NCI-H446 treated with DMSO at 0.1 percent for 48 hours (cell line): Measurements from ENCODE around the gene JMJD6.
A peak's percentile ranks its signal among the peaks of the same experiment; 100 is the strongest.
"Not testable (repeated sequence)": the region's sequence is repeated elsewhere in the genome, so short reads cannot be mapped to it uniquely, and the experiment has no call there.

Experiments used
- DNase-seq: peaks from one replicate; lab custom pipeline; 2025; lab: John Stamatoyannopoulos, UW

The JMJD6 gene

DNA sequence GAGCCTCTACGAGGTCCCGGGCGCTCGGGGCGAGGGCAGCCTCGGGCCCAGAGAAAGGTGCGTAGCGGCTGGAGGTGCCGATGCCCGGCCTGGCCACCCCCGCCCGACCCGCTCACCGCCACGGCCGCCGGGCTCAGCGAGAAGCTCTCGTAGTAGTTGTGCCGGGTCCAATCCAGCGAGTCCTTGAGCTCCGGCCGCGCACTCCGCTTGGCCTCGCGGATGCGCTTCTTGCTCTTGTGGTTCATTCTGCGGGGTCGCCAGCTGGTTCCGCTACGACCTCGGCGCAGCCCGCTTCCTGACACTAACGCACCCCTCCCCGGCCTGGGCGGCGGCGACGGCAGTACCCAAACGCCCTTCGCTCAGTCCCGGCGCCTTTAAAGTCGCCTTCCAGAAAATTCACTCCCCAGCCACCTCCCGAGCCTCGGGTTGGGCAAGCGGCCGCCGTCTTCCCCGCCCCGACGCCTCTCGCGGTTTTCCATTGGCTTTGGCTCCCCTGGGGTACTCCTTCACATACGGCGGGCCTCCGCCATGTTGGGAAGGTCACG lies at the start of gene JMJD6:
TSS of gene JMJD6 (minus strand) at position 376 of the 545 bp plus-strand sequence. CDS start at position 245, 131 bp downstream.
- DNase-seq = peak; percentile 97

DNA sequence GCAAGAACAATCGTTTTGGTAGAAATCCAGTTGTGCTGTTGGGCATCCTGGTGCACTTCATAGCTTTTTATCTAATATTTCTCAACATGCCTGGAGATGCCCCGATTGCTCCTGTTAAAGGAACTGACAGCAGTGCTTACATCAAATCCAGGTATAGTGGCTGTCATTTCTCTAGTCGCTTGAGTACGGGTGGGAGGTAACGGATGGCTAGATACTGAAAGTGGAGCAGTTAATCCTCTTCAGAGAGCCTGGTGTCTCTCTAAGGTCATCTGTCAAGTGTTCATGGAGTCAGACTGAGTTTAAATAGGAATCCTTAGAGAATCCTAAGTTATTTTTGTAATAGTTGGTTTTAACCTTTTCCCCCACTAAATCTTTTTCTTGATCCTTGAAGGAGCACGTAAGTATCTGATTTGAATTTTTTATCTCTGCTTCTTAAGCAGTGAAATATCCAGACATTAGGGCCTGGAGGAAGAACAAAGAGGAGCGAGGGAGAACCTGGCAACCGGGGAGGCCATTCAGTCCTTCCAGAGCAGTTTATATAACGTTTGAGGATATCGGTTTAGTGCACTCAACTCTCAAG lies 48.7 kb upstream of the JMJD6 start:
- no peak for DNase-seq

DNA sequence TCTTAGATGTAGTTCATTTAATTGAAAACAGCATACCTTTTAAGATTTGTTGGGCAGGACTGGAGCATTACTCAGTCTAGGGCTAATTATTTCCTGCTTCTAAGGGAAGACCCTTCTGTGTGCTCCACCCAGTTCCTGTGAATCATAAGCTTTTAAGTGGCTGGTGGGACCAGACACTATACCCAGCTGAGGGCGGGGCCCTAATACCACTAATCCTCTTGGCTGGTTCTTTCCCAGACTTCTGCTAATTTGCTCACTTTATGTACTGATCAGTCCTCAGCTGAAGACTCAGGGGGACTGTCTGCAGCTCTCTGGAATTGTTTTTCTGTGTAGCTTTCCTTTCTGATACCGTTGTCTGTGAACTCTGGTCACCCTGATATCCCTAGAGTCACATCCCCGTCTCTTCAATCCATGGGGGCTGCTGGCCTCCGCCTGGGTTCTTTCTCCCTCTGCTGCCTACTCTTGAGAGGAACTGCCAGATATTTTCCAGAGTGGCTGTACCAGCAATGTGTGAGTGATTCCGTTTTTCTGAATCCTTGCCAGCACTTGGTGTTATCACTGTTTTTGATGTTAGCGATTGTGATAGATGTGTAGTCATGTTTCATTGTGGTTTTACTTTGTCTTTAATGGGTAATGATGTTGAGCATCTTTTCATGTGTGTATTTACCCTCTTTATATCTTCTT lies 46.6 kb upstream of the JMJD6 start:
- no peak for DNase-seq

DNA sequence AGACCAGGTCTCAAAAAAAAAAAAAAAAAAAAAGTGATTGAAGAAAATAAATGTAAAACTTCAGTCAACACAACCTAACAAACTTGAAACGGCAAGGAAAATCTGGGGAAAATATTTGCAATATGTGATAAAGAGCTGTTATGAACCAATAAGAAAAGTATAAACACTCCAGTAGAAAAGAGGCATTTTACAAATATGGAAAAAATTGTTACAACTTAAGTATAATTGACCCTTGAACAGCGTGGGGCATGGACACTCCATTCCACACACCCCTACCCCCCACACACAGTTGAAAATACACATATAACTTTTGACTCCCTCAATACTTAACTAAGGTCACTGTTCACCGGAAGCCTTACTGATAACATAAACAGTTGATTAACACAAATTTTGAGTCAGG lies 32.2 kb upstream of the JMJD6 start:
- DNase-seq = no peak

DNA sequence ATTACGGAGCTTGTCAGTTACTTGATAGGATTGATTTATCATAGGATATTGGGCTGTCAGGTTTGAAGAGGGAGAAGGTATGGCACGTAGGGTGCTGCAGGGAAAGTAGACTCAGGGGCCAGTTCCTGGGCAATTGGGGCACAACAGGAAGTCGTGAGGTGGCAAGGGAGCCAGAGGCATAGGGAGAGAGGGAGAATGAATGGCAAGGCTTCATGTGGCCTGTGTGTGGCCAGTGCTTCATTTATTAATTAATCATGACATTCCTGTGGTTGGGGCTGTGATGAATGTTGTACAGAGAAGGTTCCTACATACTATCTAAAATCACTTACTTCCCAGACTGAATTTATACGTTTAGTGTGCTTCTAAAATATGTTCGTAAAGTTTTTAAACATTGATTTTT lies 30.9 kb upstream of the JMJD6 start:
- DNase-seq = no peak

DNA sequence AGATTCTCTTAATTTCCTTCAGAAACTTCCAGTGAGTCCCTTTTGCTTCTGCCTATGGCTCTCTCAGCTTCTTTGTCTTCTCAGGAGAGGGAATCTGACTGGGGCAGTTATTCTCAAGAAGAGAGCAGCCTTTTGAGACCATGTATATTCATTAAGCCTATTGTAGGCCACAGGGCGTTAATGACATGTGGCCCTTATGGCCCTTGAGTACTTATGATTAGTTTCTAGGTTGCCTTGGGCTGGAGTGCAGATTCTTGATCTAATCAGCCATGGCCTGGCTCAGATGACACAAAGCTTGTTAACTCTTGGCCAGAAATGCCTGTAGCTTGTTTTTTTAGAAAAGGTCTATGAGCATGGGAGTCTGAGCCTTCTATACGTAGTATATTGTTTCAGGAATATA lies 28.9 kb upstream of the JMJD6 start:
- DNase-seq = no peak

DNA sequence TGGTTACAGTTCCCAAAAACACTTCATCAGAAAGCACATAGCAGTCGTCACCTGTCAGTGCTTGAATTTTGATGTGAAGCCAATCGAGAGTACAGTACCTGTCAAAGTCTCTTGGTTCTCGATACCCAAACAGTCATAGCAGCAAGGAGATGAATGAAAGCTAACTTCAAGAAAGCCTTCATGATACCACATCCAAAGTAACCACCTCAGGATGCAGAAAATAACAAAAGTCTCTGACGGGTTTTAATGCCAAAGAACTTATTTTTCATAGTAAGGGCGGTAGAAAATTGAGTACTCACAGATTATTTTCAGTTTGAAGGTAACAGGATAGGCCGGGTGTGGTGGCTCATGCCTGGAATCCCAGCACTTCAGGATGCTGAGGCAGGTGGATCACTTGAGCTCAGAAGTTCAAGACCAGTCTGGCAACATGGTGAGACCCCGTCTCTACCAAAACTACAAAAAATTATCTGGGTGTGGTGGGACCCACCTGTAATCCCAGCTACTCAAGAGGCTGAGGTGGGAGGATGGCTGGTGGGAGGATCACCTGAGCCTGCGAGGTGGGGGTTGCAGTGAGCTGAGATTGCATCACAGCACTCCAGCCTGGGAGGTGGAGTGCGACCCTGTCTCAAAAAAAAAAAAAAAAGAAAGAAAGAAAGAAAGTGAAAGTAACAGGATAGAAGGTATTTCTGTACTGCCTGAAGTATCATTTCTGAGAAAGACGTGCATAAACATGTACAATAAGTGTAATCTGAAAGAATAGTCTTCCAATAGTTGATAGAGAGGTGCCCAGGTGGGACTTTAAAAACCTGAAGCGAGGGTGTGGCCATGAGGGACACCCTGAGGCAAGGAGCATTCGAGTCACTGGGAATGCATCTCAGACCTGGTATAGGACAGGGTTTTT lies 26.9 kb upstream of the JMJD6 start:
- DNase-seq = no peak

DNA sequence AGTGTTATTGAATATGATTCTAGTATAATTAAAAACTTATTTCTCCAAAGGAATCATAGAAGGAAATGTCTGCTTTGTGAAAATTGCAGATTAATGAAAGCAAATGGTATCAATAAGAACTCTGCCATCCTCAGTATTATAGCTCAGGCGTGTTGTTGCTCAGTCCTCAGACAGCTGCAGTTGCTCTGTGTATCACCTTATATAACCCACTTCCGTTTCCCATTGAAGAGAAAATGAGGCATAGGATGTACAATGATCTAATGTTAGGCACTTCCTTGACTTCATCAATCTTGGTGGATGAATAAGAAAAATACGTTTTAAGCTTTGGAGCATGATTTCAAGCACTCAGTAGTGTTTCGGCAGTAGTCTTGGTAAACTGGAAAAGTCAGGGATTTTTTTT lies 25.6 kb upstream of the JMJD6 start:
- no peak for DNase-seq

DNA sequence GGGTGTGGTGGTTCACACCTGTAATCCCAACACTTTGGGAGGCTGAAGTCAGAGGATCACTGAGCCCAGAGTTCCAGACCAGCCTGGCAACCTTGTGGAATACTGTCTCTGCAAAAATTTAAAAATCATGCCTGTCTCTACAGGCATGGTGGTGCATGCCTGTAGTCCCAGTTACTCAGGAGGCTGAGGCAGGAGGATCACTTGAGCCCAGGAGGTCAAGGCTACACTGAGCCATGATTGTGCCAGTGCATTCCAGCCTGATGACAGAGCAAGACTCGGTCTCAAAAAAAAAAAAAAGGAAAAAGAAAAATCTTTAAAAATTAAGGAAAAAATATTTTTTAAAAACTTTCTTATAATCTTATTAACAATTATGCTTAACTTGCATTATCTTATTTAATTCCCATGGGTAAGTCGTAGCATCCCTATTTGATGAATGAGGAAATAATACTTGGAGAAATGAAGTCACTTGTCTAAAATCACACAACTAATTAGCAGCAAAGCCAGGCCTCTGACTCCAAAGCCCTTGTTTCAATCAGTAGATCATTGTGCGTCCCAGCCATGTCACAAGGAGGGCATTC lies 25.1 kb upstream of the JMJD6 start:
- no peak for DNase-seq

DNA sequence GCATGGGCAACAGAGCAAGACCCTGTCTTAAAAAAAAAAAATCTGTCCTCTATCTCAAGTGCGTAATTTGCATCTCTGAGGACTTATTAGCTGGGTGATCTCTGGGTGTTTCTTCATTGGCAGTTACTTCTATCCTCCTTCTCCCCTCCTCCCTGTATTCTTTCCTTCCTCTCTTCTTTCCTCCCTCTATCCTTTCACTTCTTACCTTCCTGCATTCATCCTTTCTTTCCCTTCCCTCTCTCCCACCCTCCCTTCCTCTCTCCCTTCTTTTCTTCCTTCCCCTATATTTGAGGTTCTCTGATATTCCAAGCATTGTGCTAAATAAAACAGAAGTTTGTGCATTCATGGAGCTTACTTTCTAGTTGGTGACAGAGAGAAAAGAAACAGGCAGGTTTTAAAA lies 22.3 kb upstream of the JMJD6 start:
- no peak for DNase-seq

DNA sequence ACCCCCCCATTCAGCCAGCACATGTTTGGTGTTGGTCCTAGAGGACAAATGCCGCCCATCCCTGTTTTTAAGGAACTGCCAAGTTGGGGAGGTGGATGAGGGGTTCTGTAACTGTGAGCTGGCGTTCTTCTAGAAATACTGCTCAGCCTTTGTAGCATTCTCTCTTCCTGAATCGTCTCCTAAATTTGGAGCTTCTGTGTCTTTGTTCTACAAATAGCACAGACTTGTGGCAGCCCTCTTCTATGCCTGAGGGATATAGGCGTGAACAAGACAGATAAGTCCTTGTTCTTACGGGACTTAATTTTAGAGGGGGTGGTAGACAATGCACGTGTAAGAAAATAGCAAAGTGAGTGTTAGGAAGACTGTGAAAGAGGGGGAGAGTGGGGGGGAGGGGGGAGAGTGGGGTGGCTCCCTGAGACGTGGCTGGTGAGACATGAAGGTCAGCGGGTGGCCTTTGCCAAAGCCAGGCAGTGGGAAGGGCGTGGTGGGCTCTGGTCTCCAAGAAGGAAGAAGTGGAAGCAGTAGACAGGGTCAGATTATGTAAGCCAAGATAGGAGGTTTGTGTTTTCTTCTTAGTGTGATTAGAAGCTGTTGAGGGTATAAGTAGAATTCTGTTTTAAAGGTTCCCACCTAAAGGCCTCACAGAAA lies 21.4 kb upstream of the JMJD6 start:
- no peak for DNase-seq

DNA sequence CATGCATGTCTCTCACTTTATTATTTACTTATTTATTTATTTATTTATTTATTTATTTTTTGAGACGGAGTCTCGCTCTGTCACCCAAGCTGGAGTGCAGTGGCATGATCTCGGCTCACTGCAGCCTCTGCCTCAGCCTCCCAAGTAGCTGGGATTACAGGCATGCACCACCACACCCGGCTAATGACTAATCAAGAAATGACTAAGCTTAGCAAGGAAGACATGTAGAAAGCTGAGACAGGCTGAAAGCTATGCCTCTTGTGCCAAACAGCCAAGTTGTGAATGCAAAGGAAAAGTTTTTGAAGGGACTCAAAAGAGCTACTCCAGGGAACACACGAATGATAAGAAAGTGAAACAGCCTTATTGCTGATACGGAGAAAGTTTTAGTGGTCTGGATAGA lies 19.4 kb upstream of the JMJD6 start:
- DNase-seq = not testable (repeated sequence)

DNA sequence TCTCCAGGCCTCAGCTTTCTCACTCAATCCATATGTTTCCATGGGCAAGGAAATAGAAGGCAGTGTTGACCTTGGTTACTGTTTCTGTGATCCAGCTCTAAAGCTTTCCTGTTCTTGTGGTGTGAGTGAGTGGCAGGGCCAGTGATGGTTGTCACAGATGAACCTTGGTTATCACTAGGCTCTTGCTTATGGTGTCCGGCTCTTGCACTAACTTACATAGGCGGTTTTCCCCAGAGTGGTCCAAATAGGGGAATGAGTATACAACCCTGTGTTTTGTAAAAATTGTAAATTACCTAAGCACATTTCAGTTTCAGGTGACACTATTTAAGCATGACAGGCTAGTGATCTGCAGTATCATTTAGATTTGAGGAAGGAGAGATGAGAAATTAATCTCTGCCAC lies 18.3 kb upstream of the JMJD6 start:
- no peak for DNase-seq

DNA sequence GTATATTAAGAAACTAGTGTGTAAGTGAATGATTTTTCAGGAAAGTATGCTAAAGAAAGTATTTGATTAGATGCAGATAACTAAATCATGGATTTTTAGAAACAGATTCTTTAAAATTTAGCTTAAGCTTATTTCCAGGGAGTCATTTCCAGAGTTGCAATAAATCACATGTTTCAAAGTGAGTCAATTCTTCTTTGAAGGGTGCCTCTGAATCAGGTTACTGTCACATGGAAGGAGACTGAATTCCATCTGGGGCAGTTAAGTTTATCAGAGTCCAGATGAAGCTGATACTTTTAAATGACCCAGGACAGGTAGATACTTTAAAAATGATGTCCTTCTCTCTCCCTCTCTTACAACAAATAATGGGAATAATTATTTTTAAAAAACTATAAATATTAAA lies 16.6 kb upstream of the JMJD6 start:
- DNase-seq = no peak

DNA sequence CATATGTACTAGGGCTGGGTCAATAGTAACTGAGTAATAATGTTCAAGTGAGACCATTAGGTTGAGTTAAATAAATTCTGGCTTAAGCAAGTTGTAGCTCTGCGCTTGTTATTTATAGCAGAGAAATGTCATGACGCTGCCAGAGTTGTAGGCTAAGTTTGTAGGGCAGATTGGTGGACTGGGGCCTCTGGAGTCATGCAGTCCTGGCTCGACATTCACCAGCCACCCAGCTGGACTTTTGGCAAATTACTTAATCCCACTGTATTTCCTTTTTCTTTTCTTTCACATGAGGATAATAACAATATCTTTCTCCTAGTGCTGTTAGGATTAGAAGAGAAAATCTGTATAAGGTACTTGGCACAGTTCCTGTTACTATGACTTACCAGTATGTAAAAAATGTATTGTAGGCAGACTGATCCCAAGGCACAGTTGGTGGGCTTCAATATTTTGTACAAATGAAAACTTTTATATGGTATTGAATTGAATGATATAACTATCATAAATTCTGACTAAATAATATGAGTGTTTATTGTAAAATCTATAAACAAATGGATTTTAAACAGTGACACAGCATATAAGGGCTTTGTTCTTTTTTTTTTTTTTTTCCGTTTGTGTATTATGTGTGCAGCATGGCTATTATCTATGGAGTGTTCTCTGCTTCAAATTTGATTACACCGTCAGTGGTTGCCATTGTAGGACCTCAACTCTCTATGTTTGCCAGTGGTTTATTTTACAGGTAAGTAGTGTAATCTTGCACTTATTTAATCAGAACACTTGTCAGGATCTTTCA lies 14.1 kb upstream of the JMJD6 start:
- peak; percentile 45 for DNase-seq

DNA sequence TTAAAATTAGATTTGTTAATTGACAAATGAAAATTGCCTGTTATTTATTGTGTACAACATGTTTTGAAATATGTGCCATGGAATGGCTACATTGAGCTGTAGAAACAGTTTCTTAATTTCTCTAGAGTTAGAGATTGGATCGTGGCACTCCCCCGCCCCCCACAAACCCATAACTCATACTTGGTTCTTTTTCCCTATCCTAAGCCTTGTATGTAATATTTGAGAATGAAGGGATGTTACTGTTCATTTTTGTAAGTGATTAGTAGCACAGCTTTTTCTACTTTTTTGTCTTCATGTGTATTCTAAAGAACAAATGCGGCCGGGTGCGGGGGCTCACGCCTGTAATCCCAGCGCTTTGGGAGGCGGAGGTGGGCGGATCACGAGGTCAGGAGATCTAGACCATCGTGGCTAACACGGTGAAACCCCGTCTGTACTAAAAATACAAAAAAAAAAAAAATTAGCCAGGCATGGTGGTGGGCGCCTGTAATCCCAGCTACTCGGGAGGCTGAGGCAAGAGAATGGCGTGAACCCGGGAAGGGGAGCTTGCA lies 13.2 kb upstream of the JMJD6 start:
- not testable (repeated sequence) for DNase-seq

DNA sequence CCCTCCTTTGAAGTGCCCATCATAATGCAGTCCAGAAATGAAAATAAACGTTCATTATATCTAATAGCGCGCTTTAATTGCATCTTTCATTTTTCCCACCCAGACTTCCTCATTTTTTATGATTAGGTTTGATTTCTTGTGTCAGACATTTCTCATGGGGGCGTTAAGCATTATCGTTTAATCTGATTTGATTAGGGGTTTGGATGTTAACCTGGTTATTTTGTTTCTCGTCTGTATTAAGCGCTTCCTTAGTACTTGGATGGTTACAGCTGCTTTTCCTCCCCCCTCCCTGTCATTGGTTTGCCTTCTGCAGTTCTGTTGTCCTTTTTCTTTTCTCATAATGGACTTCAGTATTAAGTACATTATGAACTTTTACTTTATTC lies 12.1 kb upstream of the JMJD6 start:
- no peak for DNase-seq

DNA sequence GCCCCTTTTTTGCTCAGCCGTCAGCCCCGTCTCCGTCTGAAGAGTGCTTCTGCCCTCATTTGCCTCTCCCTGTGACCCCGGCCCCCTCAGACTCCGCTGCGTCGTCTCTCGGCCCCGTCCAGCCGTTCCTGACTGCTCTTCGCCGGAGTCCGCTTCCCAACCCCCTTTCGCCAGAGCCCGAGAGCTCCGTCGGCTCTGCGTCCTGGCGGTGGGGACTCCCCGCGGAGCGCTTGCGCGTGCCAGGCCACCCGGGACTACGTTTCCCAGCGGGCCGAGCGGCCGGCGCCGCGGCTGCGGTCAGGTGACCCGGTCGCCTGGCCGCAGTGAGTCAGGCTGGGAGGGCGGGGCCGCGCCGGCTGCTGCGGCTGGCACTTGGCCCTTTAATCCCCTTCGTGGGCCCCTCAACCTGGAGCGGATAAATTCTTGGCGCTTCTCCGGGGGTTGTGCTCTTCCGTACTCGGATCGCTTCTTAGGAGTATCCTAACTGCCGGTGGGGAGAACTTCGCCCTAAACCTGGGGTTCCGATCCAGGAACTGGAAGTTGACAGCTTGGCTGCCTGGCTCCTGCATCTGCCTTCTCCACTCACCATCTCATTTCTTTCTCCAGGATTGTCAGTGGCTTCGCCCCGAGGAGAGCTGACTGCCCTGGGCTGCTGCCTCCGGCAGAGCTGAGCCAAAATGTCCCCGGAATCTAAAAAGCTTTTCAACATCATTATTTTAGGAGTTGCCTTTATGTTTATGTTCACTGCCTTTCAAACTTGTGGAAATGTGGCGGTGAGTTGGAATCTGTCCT lies 11.5 kb upstream of the JMJD6 start, which contains the start of gene MFSD11:
TSS of gene MFSD11 (plus strand) at position 444 of the 792 bp plus-strand sequence. CDS start at position 678, 234 bp downstream.
- peak; percentile 95 for DNase-seq

DNA sequence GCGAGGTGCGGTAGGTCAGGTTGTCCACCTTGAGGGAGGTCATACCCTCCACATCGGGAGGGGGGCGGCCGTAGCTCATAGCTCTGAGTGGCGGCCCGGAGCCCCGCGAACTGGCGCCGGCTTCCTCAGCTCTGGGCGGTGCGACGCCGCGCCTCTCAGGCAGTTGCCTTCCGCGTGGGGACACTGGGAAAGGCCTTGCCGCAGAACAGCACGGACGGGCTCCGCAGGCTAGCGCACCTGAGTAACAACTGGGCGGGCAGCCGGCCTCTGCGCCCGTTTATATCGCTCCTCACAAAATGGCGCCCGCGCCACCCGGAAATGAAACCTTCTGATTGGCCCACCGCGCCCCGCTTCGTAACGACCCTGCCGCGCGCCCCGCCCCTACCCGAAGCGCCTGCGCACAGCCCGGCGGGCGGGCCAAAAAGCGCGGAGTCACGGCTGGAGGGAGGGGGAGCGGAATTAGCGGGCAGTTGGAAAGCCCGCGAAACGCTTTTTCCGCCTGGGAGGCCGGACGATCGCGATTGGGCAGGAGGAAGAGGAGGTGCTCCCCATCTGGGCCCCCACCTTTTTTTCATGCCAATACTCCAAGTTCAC lies 10.8 kb upstream of the JMJD6 start, which contains the start of gene SRSF2:
TSS of gene SRSF2 (minus strand) at position 250 of the 594 bp plus-strand sequence. CDS start at position 79, 171 bp downstream.
- peak; percentile 99 for DNase-seq
